Measurements from ENCODE around the gene CCDC134.

Gene CCDC134

DNA sequence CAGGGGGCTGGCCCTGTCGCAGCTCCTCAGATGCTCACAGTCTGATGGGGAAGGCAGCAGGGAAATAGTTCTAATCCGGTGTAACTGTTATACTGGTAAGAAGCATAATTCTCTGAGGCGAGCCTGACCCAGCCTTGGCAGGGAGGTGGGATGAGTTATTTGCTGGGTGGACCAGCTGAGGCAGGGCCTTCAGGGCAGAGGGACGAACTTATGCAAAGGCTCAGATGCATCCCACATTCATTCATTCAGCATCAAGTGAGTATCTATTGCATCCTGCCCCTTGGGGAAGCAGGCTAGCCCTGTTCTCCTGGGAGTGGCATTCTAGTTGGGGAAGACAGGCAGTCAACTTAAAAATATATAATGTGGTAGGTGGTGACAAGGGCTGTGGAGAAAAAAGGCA lies 18.8 kb downstream of the CCDC134 start:
- no peak for ATAC-seq

DNA sequence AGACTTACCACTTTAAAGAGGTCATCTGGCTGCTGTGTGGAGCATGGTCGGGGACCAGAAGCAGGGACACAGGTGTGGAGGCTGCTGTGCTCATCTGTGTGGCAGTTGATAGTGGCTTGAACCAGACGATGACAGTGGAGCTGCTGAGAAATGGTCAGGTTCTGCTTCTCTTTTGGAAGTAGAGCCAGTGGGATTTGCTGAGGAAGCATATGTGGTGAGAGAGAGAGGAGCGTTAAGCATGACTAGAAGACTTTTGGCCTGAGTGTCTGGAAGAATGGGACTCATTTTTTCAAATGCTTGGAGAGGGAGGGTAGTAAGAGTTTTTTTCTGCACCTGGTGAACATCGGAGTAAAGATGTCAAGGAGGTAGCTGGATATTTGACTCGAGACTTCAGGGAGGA lies 20.0 kb downstream of the CCDC134 start:
- TF ChIP-seq ISL1 (CRISPR knock-in tag; IDR thresholded peaks at IDR 0.05) (no peak), ZFP3 (CRISPR knock-in tag; IDR thresholded peaks at IDR 0.05) (no peak), TOX (CRISPR knock-in tag; IDR thresholded peaks at IDR 0.05; ENCODE audit: borderline replicate concordance) (no peak), ZNF8 (CRISPR knock-in tag; IDR thresholded peaks at IDR 0.05) (no peak), ZNF565 (CRISPR knock-in tag; conservative IDR thresholded peaks at IDR 0.05; ENCODE audit: low read depth) (no peak)
- no peak for ATAC-seq

More for the DNA sequence above, 18.8 kb downstream of the CCDC134 start:
- TF ChIP-seq ISL1 (CRISPR knock-in tag; IDR thresholded peaks at IDR 0.05) (no peak), TCF4 (CRISPR knock-in tag; IDR thresholded peaks at IDR 0.05; ENCODE audit: borderline replicate concordance) (no peak), ZC3H10 (CRISPR knock-in tag; IDR thresholded peaks at IDR 0.05) (no peak), OSR1 (CRISPR knock-in tag; IDR thresholded peaks at IDR 0.05) (no peak)
- TF ChIP-seq, protein P1, sequence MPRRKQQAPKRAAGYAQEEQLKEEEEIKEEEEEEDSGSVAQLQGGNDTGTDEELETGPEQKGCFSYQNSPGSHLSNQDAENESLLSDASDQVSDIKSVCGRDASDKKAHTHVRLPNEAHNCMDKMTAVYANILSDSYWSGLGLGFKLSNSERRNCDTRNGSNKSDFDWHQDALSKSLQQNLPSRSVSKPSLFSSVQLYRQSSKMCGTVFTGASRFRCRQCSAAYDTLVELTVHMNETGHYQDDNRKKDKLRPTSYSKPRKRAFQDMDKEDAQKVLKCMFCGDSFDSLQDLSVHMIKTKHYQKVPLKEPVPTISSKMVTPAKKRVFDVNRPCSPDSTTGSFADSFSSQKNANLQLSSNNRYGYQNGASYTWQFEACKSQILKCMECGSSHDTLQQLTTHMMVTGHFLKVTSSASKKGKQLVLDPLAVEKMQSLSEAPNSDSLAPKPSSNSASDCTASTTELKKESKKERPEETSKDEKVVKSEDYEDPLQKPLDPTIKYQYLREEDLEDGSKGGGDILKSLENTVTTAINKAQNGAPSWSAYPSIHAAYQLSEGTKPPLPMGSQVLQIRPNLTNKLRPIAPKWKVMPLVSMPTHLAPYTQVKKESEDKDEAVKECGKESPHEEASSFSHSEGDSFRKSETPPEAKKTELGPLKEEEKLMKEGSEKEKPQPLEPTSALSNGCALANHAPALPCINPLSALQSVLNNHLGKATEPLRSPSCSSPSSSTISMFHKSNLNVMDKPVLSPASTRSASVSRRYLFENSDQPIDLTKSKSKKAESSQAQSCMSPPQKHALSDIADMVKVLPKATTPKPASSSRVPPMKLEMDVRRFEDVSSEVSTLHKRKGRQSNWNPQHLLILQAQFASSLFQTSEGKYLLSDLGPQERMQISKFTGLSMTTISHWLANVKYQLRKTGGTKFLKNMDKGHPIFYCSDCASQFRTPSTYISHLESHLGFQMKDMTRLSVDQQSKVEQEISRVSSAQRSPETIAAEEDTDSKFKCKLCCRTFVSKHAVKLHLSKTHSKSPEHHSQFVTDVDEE (CRISPR knock-in tag; IDR thresholded peaks at IDR 0.05) = no peak
- TF ChIP-seq, protein P2, sequence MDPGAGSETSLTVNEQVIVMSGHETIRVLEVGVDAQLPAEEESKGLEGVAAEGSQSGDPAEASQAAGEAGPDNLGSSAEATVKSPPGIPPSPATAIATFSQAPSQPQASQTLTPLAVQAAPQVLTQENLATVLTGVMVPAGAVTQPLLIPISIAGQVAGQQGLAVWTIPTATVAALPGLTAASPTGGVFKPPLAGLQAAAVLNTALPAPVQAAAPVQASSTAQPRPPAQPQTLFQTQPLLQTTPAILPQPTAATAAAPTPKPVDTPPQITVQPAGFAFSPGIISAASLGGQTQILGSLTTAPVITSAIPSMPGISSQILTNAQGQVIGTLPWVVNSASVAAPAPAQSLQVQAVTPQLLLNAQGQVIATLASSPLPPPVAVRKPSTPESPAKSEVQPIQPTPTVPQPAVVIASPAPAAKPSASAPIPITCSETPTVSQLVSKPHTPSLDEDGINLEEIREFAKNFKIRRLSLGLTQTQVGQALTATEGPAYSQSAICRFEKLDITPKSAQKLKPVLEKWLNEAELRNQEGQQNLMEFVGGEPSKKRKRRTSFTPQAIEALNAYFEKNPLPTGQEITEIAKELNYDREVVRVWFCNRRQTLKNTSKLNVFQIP (CRISPR knock-in tag; IDR thresholded peaks at IDR 0.05; ENCODE audit: borderline replicate concordance, low read depth) = no peak
- TF ChIP-seq, protein P3, sequence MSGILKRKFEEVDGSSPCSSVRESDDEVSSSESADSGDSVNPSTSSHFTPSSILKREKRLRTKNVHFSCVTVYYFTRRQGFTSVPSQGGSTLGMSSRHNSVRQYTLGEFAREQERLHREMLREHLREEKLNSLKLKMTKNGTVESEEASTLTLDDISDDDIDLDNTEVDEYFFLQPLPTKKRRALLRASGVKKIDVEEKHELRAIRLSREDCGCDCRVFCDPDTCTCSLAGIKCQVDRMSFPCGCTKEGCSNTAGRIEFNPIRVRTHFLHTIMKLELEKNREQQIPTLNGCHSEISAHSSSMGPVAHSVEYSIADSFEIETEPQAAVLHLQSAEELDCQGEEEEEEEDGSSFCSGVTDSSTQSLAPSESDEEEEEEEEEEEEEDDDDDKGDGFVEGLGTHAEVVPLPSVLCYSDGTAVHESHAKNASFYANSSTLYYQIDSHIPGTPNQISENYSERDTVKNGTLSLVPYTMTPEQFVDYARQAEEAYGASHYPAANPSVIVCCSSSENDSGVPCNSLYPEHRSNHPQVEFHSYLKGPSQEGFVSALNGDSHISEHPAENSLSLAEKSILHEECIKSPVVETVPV (CRISPR knock-in tag; IDR thresholded peaks at IDR 0.05) = no peak

DNA sequence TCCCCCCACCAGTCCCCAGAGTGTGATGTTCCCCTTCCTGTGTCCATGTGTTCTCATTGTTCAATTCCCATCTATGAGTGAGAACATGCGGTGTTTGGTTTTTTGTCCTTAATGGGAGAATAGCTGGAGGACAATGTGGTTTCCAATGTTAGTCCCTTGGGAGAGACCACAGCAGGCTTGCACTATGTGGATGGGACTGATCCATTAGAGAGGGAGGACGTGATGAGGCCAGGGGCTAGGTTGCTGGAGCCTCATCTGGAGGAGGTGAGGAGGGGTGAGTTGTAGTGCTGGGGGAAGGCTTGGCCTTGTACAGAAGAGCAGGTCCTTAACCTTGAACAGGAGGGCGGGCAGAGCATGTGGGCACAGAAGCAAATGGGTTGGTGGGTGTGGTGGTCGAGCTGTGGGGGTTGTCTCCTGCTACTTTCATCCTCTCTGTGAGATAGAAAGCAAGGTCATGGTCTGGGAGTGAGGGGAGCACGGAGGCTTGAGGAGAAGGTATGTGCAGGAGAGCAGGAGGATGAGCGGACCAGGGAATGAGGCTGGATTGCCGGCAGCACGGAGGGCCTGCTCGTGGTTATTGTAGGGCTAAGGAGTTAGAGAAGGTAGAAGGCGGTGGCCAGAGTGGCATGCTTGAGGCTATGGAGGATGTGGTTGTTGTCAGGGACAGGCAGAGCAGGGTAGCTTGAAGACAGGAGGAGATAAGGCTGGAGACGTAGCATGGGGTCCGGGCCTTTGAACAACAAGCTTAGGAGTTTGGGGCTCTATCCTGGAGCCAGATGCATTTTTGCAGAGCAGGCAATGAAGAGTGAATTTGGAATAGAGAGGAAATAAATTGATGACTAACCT lies 21.2 kb downstream of the CCDC134 start:
- no peak for ATAC-seq
- TF ChIP-seq BACH2 (CRISPR knock-in tag; IDR thresholded peaks at IDR 0.05; ENCODE audit: borderline replicate concordance) (no peak), TCF4 (CRISPR knock-in tag; IDR thresholded peaks at IDR 0.05; ENCODE audit: borderline replicate concordance) (no peak)
- TF ChIP-seq, protein P3 (CRISPR knock-in tag; IDR thresholded peaks at IDR 0.05) = no peak

DNA sequence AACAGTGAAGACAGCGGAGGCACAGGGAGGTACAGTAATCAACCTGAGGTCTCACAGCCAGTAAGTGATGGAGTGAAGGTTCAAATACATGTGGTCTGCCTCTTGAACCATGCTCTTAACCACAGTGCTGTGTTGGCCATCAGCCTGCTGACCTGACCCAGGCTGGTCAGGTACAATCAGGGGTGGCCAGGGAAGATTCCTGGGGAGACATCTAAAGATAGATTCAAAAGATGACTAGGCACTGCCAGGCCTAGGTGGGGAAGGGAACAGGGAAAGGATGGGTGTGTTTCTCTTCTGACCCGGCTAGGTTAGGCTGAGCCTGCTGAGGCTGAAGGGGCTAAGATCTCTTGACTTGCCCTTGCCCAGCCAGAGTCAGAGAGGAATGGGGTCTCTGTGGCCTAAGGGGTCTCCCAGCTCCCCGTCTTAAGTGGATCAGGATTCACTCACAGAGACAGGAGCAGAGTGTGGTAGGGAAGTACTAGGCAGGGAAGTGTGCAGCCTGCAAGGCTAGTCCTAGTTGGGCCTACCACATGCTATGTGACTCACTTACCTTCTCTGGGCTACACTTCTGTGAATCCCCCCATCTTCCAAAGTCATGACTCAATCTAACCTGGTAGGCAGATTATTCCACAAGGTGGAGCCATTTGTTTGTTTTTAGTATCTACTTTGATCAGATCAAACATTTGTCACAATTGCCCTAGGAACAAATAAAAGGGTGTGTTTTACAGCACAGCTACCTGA lies 22.0 kb downstream of the CCDC134 start:
- ATAC-seq = peak; percentile 73
- TF ChIP-seq ZNF8 (CRISPR knock-in tag; IDR thresholded peaks at IDR 0.05) (peak; percentile 55; the same call in 1 of the 2 replicates), RARB (CRISPR knock-in tag; IDR thresholded peaks at IDR 0.05) (no peak), ARNTL (CRISPR knock-in tag; IDR thresholded peaks at IDR 0.05; ENCODE audit: borderline replicate concordance, low read depth) (no peak)
- TF ChIP-seq, protein P4, sequence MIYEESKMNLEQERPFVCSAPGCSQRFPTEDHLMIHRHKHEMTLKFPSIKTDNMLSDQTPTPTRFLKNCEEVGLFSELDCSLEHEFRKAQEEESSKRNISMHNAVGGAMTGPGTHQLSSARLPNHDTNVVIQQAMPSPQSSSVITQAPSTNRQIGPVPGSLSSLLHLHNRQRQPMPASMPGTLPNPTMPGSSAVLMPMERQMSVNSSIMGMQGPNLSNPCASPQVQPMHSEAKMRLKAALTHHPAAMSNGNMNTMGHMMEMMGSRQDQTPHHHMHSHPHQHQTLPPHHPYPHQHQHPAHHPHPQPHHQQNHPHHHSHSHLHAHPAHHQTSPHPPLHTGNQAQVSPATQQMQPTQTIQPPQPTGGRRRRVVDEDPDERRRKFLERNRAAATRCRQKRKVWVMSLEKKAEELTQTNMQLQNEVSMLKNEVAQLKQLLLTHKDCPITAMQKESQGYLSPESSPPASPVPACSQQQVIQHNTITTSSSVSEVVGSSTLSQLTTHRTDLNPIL (CRISPR knock-in tag; IDR thresholded peaks at IDR 0.05; ENCODE audit: low read depth) = no peak
- TF ChIP-seq, protein P5, sequence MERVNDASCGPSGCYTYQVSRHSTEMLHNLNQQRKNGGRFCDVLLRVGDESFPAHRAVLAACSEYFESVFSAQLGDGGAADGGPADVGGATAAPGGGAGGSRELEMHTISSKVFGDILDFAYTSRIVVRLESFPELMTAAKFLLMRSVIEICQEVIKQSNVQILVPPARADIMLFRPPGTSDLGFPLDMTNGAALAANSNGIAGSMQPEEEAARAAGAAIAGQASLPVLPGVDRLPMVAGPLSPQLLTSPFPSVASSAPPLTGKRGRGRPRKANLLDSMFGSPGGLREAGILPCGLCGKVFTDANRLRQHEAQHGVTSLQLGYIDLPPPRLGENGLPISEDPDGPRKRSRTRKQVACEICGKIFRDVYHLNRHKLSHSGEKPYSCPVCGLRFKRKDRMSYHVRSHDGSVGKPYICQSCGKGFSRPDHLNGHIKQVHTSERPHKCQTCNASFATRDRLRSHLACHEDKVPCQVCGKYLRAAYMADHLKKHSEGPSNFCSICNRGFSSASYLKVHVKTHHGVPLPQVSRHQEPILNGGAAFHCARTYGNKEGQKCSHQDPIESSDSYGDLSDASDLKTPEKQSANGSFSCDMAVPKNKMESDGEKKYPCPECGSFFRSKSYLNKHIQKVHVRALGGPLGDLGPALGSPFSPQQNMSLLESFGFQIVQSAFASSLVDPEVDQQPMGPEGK (CRISPR knock-in tag; IDR thresholded peaks at IDR 0.05; ENCODE audit: borderline replicate concordance) = no peak
